Nephron (organoid): ENCODE results near the gene ENTPD3.

Experiments used
- H3K27ac Mint-ChIP-seq, 3 experiments: 2 replicates each; pipeline ENCODE4 v1.8.0; 2020; ENCODE audit warnings: mixed read lengths in 3 of 3, mild to moderate bottlenecking in 2 of 3, moderate library complexity in 1 of 3
- H3K27me3 Mint-ChIP-seq: 2 replicates; pipeline ENCODE4 v1.8.0; 2021; ENCODE audit warnings: low read depth, mild to moderate bottlenecking, moderate library complexity, mixed read lengths
- H3K36me3 Mint-ChIP-seq: 2 replicates; pipeline ENCODE4 v1.8.0; 2020; ENCODE audit warnings: low read depth, mixed read lengths
- H3K4me1 Mint-ChIP-seq: 2 replicates; pipeline ENCODE4 v1.8.0; 2020; ENCODE audit warnings: mixed read lengths
- H3K4me3 Mint-ChIP-seq, 3 experiments: 2 replicates each; pipeline ENCODE4 v1.8.0; 2020; ENCODE audit warnings: mild to moderate bottlenecking in 3 of 3, mixed read lengths in 3 of 3, moderate library complexity in 2 of 3
- H3K9me3 Mint-ChIP-seq: 2 replicates; pipeline ENCODE4 v1.8.0; 2020; ENCODE audit warnings: mixed read lengths
- CTCF ChIP-seq, 3 experiments: fragments of 200-600 bp; sonication (generic); IDR thresholded peaks; one replicate each; pipeline ENCODE4 v1.5.0; 2021; ENCODE audit warnings: antibody characterized with exemption in 3 of 3; ENCODE audit not compliant: unreplicated experiment in 3 of 3

ENTPD3 gene, protein sequence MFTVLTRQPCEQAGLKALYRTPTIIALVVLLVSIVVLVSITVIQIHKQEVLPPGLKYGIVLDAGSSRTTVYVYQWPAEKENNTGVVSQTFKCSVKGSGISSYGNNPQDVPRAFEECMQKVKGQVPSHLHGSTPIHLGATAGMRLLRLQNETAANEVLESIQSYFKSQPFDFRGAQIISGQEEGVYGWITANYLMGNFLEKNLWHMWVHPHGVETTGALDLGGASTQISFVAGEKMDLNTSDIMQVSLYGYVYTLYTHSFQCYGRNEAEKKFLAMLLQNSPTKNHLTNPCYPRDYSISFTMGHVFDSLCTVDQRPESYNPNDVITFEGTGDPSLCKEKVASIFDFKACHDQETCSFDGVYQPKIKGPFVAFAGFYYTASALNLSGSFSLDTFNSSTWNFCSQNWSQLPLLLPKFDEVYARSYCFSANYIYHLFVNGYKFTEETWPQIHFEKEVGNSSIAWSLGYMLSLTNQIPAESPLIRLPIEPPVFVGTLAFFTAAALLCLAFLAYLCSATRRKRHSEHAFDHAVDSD

GRCh38 chr3:40387001-40387894 is at the start of gene ENTPD3:
Gene ENTPD3 (plus strand): TSS chr3:40387184. CDS start chr3:40388058, 874 bp downstream.
- Mint-ChIP-seq H3K4me3 (peak within 1 kb of the TSS; percentile 66 to 84 (median 83)), H3K27ac (no peak within 1 kb of the TSS), H3K9me3 (peaks cover 9% of the 10 kb centered on the region), H3K4me1 (no peaks in the 10 kb centered on the region), H3K27me3 (peaks cover 47% of the 10 kb centered on the region), H3K36me3 (no peaks in the 10 kb centered on the region)
- TF ChIP-seq CTCF (IDR thresholded peaks at IDR 0.05; ENCODE audit: unreplicated experiment in 3 of 3) = no peak

- H3K27me3 Mint-ChIP-seq = no peaks in the 10 kb centered on the region
- no peak overlapping the region for H3K4me3 Mint-ChIP-seq
- H3K27ac Mint-ChIP-seq = no peak overlapping the region
- no peaks in the 10 kb centered on the region for H3K9me3 Mint-ChIP-seq
- no peak for TF ChIP-seq CTCF (IDR thresholded peaks at IDR 0.05; ENCODE audit: unreplicated experiment in 3 of 3)
- no peaks in the 10 kb centered on the region for H3K4me1 Mint-ChIP-seq
- no peaks in the 10 kb centered on the region for H3K36me3 Mint-ChIP-seq
These were observed 47.1 kb upstream of the ENTPD3 start for GRCh38 chr3:40339871-40340270.

GRCh38 chr3:40340541-40341170 is 46.3 kb upstream of the ENTPD3 start:
- H3K36me3 Mint-ChIP-seq = no peaks in the 10 kb centered on the region
- no peaks in the 10 kb centered on the region for H3K9me3 Mint-ChIP-seq
- no peaks in the 10 kb centered on the region for H3K4me1 Mint-ChIP-seq
- no peak for TF ChIP-seq CTCF (IDR thresholded peaks at IDR 0.05; ENCODE audit: unreplicated experiment in 3 of 3)
- no peak overlapping the region for H3K4me3 Mint-ChIP-seq
- no peak overlapping the region for H3K27ac Mint-ChIP-seq
- H3K27me3 Mint-ChIP-seq = no peaks in the 10 kb centered on the region

- no peak for TF ChIP-seq CTCF (IDR thresholded peaks at IDR 0.05; ENCODE audit: unreplicated experiment in 3 of 3)
- Mint-ChIP-seq H3K4me1 (no peaks in the 10 kb centered on the region), H3K36me3 (no peaks in the 10 kb centered on the region), H3K4me3 (no peak overlapping the region), H3K9me3 (no peaks in the 10 kb centered on the region), H3K27ac (no peak overlapping the region), H3K27me3 (no peaks in the 10 kb centered on the region)
These were observed 45.3 kb upstream of the ENTPD3 start for GRCh38 chr3:40341671-40342070.

DNA sequence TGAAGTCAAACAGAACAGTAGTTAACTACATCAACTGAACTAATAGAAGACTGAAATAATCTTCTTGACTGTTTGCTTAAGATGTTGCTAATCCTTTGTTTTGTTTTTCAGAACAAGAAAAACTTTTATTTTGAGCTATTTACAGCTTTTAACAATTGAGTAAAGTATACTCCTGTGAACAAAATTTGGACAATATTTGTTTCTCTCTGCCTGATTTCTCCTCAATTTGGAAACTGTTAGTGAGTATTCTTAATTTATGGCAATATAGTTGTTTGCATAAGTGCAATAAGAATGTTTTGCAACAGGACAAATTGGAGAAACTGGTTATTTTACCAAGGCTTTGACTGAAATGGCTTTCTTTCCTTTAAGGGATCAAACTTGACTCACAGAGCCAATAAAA is 36.5 kb upstream of the ENTPD3 start:
- H3K27ac Mint-ChIP-seq = no peak overlapping the region
- no peak for TF ChIP-seq CTCF (IDR thresholded peaks at IDR 0.05; ENCODE audit: unreplicated experiment in 3 of 3)
- no peaks in the 10 kb centered on the region for H3K4me1 Mint-ChIP-seq
- no peak overlapping the region for H3K4me3 Mint-ChIP-seq
- H3K27me3 Mint-ChIP-seq = peaks cover 7% of the 10 kb centered on the region
- peaks cover 19% of the 10 kb centered on the region for H3K9me3 Mint-ChIP-seq
- H3K36me3 Mint-ChIP-seq = no peaks in the 10 kb centered on the region
